HG02571 (cell line): ENCODE data around the gene CBX3.
"Not testable (repeated sequence)": the region's sequence is repeated elsewhere in the genome, so short reads cannot be mapped to it uniquely, and the experiment has no call there.

Experiments used
- ATAC-seq: cut with Tn5 transposase; IDR thresholded peaks from one replicate; pipeline ENCODE4 v1.9.1; 2021; ENCODE audit warnings: mild to moderate bottlenecking, moderate library complexity; ENCODE audit not compliant: unreplicated experiment

CBX3 gene

DNA sequence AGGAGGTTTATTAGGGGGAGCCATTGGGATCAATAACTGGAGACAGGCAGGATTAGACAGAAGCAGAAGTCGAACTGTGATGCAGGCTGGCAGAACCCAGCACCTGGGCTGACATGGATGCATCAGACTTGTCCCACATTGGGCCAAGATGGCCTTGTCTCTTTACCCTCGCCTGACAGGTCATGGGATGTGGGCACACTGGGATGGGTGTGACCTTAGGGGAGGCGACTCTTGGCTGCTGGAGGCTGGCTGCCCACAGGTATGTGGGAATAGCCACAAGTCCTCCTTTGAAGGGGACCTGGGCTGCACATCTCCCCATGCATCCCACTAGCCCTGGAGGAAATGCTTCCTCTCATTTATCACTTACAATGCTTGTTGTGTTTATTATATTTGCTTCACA is 32.3 kb upstream of the CBX3 start:
- ATAC-seq: no peak

DNA sequence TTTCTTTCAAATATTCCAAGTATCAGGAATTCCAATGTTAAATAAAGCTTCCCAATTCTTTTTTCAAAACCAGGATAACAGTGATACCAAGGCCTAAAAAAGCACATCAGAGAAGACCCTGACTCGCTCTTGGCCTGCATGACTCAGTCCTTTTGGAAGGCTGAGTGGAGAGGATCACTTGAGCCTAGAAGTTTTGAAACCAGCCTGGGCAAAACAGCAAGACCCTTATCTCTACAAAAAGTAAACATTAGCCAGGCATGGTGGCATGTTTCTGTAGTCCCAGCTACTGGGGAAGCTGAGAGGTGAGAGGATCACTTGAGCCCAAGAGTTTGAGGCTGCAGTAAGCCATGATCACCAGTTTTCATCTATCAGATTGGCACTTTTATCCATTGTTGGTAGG is 30.9 kb upstream of the CBX3 start:
- ATAC-seq: no peak

DNA sequence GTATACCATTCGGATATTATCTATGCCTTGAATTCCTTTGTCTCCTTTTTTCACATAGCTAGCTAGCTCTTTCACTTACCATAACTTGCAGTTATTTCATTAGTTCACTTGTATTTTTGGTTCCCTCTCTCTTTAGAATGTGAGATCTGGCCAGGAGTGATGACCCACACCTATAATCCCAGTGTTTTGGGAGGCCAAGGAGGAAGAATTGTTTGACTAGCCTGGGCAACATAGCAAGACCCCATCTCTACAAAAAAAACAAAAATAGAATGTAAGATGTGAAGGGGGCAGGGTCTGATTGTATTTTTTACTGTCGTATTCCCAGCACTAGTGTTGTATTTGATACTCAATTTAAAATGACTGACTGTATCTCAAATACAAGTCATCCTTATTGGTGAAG is 29.9 kb upstream of the CBX3 start:
- no peak for ATAC-seq

DNA sequence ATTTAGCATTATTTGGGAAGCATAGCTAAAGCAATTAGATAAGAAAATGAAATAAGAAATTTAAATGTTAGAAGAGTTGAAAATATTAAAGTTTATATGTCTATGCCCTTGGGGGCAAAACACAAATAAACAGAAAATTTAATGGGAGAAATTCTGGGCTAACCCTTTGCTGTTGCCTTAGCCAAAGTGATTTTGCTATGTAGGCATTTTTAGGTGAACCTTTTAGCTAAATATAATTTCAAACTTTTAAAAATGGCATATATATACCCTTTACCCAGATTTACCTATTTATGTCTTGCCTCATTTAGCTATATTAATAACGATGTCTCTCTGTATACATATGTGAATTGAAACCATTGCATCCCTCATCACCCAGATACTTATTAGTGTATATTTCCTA is 29.5 kb upstream of the CBX3 start:
- ATAC-seq: no peak

DNA sequence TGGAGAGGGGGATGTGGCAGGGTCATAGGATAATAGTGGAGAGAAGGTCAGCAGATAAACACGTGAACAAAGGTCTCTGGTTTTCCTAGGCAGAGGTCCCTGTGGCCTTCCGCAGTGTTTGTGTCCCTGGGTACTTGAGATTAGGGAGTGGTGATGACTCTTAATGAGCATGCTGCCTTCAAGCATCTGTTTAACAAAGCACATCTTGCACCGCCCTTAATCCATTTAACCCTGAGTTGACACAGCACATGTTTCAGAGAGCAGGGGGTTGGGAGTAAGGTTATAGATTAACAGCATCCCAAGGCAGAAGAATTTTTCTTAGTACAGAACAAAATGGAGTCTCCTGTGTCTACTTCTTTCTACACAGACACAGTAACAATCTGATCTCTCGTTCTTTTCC is 25.6 kb upstream of the CBX3 start:
- not testable (repeated sequence) for ATAC-seq

DNA sequence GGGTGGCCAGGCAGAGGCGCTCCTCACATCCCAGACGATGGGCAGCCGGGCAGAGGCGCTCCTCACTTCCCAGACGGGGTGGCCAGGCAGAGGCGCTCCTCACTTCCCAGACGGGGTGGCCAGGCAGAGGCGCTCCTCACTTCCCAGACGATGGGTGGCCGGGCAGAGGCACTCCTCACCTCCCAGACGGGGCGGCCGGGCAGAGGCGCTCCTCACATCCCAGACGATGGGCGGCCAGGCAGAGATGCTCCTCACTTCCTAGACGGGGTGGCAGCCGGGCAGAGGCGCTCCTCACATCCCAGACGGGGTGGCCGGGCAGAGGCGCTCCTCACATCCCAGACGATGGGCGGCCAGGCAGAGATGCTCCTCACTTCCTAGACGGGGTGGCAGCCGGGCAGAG is 24.8 kb upstream of the CBX3 start:
- not testable (repeated sequence) for ATAC-seq

DNA sequence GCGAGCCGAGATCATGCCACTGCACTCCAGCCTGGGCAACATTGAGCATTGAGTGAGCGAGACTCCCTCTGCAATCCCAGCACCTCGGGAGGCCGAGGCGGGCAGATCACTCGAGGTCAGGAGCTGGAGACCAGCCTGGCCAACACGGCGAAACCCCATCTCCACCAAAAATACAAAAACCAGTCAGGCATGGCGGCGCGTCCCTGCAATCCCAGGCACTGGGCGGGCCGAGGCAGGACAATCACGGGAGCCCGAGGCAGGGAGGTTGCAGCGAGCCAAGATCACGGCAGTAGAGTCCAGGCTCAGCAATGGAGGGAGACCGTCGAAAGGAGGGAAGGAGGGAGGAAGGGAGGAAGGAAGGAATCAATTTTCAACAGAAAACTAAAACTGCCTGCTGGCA is 24.3 kb upstream of the CBX3 start:
- not testable (repeated sequence) for ATAC-seq

DNA sequence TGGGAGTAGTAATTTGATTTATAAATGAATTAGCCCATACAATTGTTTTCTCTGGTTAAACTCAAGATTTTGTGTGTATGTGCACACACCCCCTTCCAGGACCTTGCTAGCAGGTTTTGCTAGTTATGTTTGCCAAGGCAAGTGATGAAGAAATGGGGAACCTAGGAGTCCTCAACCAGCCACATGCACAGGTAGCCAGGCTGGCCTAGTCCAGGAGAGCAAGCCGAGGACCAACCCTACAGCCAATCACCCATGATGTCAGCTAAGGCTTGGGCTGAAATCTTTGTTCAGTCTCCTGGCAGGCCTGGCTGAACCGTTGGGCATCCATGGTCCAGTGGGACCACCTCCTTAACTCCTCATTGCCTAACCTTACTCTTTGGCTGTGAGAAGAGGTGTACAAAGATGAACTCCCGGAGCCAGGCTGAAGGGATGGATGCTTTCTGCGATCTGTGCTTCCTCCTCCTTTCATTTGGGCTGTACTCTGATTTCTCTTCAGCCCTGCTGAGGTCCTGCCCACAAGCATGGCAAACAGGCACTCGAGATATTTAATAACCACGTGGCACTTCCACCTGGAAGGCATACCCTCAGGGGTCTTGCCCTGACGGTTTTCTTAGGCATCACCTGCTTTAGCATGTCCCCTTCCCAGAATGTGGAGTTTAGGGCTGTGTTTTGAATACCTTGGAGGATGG is 23.1 kb upstream of the CBX3 start:
- ATAC-seq: no peak

DNA sequence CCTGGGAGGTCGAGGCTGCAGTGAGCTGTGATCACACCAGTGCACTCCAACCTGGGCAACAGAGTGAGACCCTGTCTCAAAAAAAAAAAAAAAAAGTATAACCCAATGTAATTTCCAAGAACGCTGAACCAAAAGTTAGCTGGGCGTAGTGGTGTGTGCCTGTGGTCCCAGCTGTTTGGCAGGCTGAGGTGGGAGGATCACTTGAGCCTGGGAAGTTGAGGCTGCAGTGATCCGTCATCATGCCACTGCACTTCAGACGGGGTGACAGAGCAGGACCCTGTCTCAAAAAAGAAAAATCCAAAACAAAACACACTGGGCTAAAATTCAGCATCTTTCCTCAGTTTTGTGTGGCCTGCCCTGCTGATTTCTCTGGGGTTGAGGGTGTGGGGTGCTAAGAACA is 22.1 kb upstream of the CBX3 start:
- ATAC-seq: no peak

DNA sequence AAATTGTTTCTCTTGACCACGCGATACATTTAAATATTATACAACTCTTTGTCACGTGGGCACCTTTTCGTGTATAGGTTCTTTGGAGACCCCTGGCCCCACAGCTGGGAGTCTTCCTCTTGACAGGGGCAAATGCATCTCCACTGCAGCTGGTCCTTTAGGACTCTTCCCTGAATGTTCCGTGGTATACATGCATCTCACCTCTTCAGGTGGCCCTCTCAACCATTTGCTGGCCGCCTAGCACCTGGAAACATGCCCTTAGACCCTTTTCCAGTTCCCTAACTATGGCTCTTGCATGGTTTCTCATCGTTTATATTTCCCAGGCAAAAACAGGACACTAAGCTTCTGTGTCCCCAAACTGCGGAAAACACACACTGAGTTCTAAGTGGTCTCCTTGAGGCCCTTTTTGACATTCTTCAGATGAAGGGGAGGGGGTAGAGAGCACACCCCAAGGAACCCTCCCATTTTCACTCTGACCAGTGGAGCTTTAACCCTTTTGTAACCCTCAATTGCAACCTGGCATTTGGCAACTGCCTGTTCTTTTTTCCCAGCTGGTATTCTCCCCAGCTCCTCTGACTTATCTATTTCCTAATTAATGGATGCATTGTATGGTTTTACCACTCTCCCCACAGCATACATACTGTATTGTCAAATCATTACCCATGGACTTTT is 21.6 kb upstream of the CBX3 start:
- ATAC-seq: no peak

DNA sequence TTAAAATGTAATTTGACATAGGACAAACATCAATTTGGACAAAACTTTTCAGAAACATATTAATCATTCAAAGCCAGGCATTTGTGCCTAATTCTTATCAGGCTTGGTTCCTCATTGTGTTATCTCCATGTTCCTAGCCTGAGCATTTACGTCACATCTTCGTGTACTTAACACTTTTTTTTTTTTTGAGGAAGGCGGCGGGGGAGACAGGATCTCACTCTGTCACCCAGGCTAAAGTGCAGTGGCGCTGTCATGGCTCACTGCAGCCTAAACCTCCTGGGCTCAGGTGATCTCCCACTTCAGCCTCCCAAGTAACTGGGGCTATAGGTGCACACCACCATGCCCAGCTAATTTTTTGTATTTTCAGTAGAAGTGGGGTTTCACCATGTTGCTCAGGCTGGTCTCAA is 20.8 kb upstream of the CBX3 start:
- ATAC-seq: no peak

DNA sequence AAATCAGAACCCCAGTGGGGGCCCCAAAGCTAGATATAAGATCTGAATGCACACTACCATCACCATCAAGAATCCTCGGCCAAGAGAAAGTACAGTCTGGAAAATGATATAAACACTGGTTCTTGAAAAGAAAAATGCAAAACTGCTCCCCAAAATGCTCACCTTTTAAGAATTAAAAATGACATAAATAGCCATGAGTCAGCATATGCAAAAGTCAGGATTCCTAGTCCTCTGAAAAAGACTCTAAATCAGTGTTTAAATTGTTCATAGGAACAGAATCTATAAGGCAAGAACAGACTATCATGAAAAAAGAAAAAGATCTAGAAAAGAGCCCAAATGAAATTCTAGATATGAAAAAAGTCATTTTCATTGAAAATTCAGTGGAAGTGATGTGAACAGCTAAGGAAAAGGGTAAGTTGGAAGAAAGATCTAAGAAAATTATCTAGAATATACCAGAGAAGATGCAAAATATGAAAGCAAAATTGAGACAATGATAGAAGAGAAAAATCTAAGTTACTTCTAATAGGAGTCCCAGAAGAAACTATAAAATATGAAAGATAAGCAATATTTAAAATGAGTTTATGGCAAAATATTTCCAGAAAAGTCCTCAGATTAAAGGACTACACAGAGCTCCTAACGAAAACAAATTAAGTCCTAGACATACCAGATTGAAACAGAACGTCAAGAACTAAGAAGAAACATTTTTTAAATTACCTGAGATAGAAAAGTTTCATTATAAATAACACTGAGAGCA is 19.9 kb upstream of the CBX3 start:
- ATAC-seq: no peak

DNA sequence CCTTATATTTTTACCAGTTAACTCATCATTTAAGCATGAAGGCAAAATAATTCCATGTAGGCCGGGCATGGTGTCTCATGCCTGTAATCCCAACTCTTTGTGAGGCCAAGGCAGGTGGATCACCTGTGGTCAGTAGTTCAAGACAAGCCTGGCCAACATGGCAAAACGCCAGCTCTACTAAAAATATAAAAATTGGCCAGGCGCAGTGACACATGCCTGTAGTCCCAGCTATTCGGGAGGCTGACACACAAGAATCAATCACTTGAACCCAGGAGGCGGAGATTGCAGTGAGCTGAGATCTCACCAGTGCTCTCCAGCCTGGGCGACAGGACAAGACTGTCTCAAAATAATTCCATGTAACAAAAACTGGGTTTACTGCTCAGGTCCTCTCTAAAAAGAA is 19.3 kb upstream of the CBX3 start:
- no peak for ATAC-seq

DNA sequence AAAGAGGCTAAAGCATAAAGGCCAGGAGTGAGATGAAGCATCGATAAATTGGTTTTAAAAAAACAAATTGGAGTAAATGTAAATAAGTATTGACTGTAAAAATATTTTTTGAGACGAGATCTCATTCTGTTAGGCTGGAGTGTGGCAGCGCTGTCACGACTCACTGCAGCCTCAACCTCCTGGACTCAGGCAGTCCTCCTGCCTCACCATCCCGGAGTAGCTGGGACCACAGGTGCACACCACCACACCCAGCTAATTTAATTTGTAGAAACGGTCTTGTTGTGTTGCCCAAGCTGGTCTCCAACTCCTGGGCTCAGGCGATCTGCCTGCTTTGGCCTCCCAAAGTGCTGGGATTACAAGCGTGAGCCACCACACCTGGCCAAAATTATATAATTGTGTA is 18.8 kb upstream of the CBX3 start:
- ATAC-seq: no peak

DNA sequence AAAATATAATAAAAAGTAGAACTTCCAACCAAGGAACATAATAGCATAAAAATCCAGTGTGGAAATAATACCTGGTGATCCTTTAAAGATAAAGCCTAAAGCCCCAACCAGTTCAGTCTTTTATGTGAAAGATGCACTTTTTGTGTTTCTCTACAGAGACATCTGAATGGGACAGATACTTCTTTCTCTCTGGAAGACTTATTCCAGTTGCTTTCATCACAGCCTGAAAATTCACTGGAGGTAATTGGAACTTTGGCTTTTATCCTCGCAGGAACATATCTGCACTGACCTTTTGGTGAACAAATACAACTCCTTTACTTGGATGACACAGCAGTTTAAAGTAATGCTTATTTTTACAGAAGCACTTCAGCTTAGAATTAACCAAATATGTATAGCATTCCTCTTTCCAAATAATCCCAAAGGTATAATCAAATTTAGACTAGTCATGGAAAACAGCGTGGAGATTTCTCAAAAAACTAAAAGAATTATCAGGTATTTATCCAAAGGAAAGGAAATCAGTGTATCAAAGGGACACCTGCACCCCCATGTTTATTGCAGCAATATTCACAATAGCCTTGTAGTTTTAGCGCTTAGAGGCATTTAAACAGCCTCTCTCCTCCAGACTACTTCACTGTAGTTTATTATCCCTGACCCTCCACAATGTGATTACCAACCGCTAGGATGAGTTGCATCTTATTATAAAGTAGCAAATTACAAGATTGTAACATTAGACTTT is 17.8 kb upstream of the CBX3 start:
- ATAC-seq: no peak

DNA sequence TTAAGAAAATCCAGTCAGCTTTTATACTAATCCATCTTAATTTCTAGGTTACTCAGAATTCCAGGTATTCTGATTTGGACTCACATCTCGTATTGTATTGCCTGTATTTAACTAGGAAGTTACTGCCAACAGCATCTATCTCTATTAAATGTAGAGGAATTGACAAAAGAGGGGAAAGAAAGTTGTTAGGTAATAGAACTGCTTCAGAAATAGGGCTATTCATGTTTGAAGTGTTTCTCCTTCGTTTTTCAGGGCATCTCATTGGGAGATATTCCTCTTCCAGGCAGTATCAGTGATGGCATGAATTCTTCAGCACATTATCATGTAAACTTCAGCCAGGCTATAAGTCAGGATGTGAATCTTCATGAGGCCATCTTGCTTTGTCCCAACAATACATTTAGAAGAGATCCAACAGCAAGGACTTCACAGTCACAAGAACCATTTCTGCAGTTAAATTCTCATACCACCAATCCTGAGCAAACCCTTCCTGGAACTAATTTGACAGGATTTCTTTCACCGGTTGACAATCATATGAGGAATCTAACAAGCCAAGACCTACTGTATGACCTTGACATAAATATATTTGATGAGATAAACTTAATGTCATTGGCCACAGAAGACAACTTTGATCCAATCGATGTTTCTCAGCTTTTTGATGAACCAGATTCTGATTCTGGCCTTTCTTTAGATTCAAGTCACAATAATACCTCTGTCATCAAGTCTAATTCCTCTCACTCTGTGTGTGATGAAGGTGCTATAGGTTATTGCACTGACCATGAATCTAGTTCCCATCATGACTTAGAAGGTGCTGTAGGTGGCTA is 17.1 kb upstream of the CBX3 start:
- ATAC-seq: not testable (repeated sequence)

DNA sequence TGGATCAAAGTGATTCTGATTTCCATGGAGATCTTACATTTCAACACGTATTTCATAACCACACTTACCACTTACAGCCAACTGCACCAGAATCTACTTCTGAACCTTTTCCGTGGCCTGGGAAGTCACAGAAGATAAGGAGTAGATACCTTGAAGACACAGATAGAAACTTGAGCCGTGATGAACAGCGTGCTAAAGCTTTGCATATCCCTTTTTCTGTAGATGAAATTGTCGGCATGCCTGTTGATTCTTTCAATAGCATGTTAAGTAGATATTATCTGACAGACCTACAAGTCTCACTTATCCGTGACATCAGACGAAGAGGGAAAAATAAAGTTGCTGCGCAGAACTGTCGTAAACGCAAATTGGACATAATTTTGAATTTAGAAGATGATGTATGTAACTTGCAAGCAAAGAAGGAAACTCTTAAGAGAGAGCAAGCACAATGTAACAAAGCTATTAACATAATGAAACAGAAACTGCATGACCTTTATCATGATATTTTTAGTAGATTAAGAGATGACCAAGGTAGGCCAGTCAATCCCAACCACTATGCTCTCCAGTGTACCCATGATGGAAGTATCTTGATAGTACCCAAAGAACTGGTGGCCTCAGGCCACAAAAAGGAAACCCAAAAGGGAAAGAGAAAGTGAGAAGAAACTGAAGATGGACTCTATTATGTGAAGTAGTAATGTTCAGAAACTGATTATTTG is 16.3 kb upstream of the CBX3 start:
- ATAC-seq: no peak

DNA sequence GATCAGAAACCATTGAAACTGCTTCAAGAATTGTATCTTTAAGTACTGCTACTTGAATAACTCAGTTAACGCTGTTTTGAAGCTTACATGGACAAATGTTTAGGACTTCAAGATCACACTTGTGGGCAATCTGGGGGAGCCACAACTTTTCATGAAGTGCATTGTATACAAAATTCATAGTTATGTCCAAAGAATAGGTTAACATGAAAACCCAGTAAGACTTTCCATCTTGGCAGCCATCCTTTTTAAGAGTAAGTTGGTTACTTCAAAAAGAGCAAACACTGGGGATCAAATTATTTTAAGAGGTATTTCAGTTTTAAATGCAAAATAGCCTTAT is 15.7 kb upstream of the CBX3 start:
- ATAC-seq: no peak

DNA sequence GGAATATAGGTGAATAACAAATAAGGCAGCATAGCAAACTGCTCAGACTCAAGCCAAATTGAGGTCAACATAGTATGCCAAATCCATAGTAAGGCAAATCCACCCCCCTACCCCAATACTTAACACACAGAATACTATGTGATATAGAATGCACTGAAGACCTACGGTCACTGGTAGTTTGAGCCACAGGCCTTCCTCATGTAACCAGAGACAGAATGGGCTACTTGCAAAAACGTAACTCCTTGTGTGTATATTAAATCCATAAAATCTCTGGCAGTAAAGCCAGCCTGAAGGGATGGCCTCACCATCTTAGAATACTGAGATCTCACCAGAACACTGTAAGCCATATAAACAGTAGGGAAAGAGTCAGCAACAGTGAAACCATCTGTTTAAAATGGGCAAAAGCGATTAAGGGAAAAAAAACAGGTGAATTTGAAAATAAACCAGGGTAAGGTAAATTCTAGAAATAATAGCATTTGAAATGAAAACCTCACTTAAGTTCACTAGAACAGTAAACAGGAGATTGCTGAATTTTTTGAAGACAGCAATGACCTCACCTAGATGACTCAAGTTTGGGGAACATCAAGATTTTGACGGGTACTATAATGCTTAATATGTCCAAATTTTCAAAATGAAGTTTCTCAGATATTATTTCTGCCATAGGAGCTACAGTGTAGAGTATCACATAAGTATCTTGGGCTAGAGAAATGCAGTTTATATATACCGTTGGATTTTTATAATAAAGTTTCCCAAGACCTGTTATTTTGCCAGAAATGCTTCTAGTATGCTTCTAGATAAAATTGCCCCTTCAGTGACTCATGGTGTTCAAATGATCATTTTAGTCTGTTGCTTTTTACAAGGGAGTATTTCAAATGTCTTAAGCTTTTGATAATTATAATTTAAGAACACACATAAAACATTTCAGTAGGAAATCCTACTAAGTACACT is 14.9 kb upstream of the CBX3 start:
- ATAC-seq: no peak
